Gastrocnemius medialis (tissue), 4 donors: ENCODE data around the gene C10orf90. TPM values are rescaled to one million over a fixed set of nuclear protein-coding genes. Genes with fewer than 3 reads are reported as not detected.

ENCODE experiments used
- ATAC-seq, 2 donors: fragments of 150-250 bp; one replicate each; pipeline ENCODE4 v1.9.1; 2016
- DNase-seq, 2 donors: peaks; one replicate each; pipeline ENCODE4 v3.0.0-alpha.2; 2019
- H3K27ac ChIP-seq, 4 donors: fragments of 200-600 bp; sonication (generic); 1 replicate in 1 of 4; 2 replicates in 3 of 4; pipeline ENCODE4 v1.5.1; 2016 to 2018; ENCODE audit warnings: mild to moderate bottlenecking in 2 of 4, moderate library complexity in 1 of 4
- H3K27me3 ChIP-seq, 3 donors: fragments of 200-600 bp; sonication (generic) in 2 of 3; 1 replicate in 1 of 3; 2 replicates in 2 of 3; pipeline versions ENCODE4 v1.5.1 to v1.6.0; 2016 to 2019; ENCODE audit warnings: mild to moderate bottlenecking in 1 of 3, moderate library complexity in 1 of 3
- H3K36me3 ChIP-seq, 2 donors: fragments of 200-600 bp; sonication (generic) in 1 of 2; one replicate each; pipeline ENCODE4 v1.5.1; 2017 to 2018
- H3K4me1 ChIP-seq, 2 donors: fragments of 200-600 bp; sonication (generic) in 1 of 2; one replicate each; pipeline ENCODE4 v1.5.1; 2016 to 2017; ENCODE audit warnings: mild to moderate bottlenecking in 2 of 2
- H3K4me3 ChIP-seq, 4 donors: fragments of 200-600 bp; sonication (generic) in 3 of 4; 1 replicate in 1 of 4; 2 replicates in 3 of 4; pipeline ENCODE4 v1.5.1; 2016 to 2019; ENCODE audit warnings: mild to moderate bottlenecking in 2 of 4
- H3K9me3 ChIP-seq, 3 donors: fragments of 200-600 bp; sonication (generic) in 2 of 3; 1 replicate in 1 of 3; 2 replicates in 2 of 3; pipeline ENCODE4 v1.5.1; 2016 to 2019
- POLR2A ChIP-seq, 2 donors: fragments of 450-650 bp; IDR thresholded peaks; one replicate each; pipeline ENCODE4 v1.6.1; 2017; ENCODE audit warnings: antibody characterized with exemption in 2 of 2, mild to moderate bottlenecking in 2 of 2, moderate library complexity in 2 of 2
- in situ Hi-C, 4 donors: fragments of 200-750 bp; cut with MboI; loops; one replicate each; pipeline versions ENCODE4 v1.15.0 to v1.8.0; 2017; ENCODE audit warnings: low sequenced_read_pairs in 4 of 4
- intact Hi-C: fragments of 100-400 bp; cut with DNase I; formaldehyde crosslinking; loops from one replicate; pipeline ENCODE4 v1.15.1; 2023; ENCODE audit warnings: low total_unique reads
- total RNA-seq, 4 donors: library from RNA; depleted of rRNA; stranded (reverse); fragments of >200 nt; gene quantifications; one replicate each; pipeline versions ENCODE4 v1.1.0 to v1.2.3, GENCODE V29; 2016
- TF ChIP-seq, protein P1 (sequence below), 5 experiments: fragments of 450-650 bp in 3 of 5; fragments of 200-600 bp in 2 of 5; sonication (generic) in 2 of 5; IDR thresholded peaks in 4 of 5; conservative IDR thresholded peaks in 1 of 5; 1 replicate in 4 of 5; 2 replicates in 1 of 5; pipeline ENCODE4 v1.5.1; 2016 to 2019; ENCODE audit warnings: antibody characterized with exemption in 5 of 5, mild to moderate bottlenecking in 3 of 5, moderate library complexity in 3 of 5

C10orf90 gene
- total RNA-seq, 4 donors from 2014 or later: not detected

DNA sequence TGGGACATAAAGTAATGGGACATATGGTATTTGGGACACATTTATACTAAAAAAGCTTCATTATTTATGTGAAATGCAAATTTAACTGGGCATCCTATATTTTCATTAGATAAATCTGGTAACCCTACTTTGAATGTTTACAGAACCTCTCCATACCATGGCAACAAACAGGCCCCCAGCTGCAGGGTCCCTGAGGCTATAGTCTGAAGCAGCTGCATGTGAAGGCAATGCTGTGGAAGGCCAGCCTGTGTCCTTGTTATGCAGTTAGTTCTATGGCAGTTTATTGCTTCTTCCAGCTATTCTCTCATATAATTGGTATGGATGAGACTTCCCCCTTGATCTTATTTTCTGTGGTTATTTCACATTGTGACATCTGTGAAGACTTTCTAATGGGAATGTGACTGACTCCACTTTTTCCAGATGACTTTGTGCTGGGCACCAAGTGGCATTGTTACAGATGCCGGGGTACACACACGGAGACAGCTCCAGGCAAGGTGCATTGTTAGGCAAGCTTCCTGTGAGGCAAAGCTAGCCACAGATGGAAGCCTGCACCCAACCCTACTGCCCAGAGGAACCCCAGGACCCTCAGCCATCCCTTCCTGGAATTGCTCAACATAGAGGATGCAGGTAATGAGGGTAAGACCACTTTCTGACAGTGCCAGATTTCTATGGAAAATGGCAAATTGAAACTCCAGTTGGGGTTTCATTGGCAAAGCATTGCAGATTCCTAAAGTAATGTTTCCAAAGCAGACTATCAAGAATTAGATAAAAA is 232.7 kb downstream of the C10orf90 start:
- DNase-seq (no peak), ATAC-seq (no peak)
- Histone ChIP-seq H3K4me3 (no peak overlapping the region), H3K9me3 (no peaks in the 10 kb centered on the region), H3K27me3 (no peaks in the 10 kb centered on the region), H3K4me1 (no peaks in the 10 kb centered on the region), H3K36me3 (no peaks in the 10 kb centered on the region), H3K27ac (no peak overlapping the region)
- intact Hi-C loops (no loop called here), in situ Hi-C loops (no loop called here)
- TF ChIP-seq POLR2A (IDR thresholded peaks at IDR 0.05): no peak
- TF ChIP-seq, protein P1, sequence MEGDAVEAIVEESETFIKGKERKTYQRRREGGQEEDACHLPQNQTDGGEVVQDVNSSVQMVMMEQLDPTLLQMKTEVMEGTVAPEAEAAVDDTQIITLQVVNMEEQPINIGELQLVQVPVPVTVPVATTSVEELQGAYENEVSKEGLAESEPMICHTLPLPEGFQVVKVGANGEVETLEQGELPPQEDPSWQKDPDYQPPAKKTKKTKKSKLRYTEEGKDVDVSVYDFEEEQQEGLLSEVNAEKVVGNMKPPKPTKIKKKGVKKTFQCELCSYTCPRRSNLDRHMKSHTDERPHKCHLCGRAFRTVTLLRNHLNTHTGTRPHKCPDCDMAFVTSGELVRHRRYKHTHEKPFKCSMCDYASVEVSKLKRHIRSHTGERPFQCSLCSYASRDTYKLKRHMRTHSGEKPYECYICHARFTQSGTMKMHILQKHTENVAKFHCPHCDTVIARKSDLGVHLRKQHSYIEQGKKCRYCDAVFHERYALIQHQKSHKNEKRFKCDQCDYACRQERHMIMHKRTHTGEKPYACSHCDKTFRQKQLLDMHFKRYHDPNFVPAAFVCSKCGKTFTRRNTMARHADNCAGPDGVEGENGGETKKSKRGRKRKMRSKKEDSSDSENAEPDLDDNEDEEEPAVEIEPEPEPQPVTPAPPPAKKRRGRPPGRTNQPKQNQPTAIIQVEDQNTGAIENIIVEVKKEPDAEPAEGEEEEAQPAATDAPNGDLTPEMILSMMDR (IDR thresholded peaks at IDR 0.05 in 4 of 5, conservative IDR thresholded peaks at IDR 0.05 in 1 of 5): no peak

DNA sequence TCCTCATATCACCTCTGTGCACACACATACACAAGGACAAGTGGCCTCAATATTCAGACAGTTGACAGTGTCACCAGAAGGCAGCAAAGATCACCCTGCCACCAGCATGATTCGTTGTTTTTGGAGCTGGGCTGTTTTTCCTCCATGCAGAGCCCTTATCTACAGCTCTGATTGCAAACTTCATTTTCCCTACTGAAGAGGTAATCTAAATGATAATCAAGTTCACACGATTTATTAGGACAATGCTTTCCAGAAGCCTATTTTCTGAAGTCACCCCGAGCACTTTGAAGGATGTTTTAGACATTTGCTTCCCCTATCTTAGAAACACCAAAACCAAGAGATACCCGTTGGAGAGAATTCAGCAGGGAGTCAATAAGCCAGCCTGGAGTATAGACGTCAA is 236.3 kb downstream of the C10orf90 start:
- TF ChIP-seq, protein P1 (IDR thresholded peaks at IDR 0.05 in 4 of 5, conservative IDR thresholded peaks at IDR 0.05 in 1 of 5): no peak
- no peak for TF ChIP-seq POLR2A (IDR thresholded peaks at IDR 0.05)
- Histone ChIP-seq H3K27me3 (no peaks in the 10 kb centered on the region), H3K36me3 (no peaks in the 10 kb centered on the region), H3K9me3 (no peaks in the 10 kb centered on the region), H3K27ac (no peak overlapping the region), H3K4me1 (no peaks in the 10 kb centered on the region), H3K4me3 (no peak overlapping the region)
- in situ Hi-C loops: no loop called here
- DNase-seq (no peak), ATAC-seq (no peak)
- intact Hi-C loops: no loop called here

DNA sequence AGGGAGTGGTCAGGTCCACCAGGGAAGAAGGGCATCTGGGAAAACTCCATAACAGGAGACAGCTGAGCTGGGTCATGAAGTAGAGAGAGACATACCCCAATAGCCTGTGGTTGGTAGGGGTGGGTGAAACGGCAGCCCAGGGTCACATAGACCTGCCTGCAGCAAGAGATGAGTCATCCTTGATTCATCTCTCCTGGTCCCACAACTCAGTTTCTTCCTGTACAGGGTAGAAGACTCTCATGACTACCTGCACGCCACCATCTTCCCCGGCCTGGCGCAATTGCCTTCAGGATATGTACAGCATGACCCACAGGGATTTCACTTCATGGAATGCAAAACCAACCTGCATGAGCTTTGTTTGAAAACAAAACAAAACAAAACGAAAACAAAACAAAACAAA is 237.1 kb downstream of the C10orf90 start:
- ATAC-seq: no peak
- TF ChIP-seq POLR2A (IDR thresholded peaks at IDR 0.05): no peak
- TF ChIP-seq, protein P1 (IDR thresholded peaks at IDR 0.05 in 4 of 5, conservative IDR thresholded peaks at IDR 0.05 in 1 of 5): no peak
- no peak for DNase-seq
- no peaks in the 10 kb centered on the region for H3K4me1 ChIP-seq
- no peaks in the 10 kb centered on the region for H3K9me3 ChIP-seq
- H3K4me3 ChIP-seq: no peak overlapping the region
- intact Hi-C loops (no loop called here), in situ Hi-C loops (no loop called here)
- H3K27me3 ChIP-seq: no peaks in the 10 kb centered on the region
- no peak overlapping the region for H3K27ac ChIP-seq
- no peaks in the 10 kb centered on the region for H3K36me3 ChIP-seq

DNA sequence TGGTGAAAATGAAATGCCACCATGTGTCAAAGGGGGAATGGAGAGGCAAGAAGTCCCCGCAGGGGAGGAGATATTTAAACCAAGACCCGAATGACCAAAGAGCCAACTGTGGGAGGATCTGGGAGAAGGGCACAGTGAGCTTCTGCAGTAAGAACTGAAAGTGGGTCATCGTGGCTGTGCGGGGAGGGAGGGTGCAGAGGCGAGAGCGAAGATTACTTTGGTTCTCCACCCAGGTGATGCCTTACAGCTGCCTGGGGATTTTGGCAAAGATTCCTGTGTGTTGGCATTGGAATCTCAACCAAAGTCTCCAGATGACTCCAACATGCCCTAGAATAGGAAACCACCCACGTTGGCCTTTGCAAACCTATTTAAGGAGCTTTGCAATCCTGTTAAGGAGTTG is 238.0 kb downstream of the C10orf90 start:
- TF ChIP-seq POLR2A (IDR thresholded peaks at IDR 0.05): no peak
- TF ChIP-seq, protein P1 (IDR thresholded peaks at IDR 0.05 in 4 of 5, conservative IDR thresholded peaks at IDR 0.05 in 1 of 5): no peak
- DNase-seq (no peak), ATAC-seq (no peak)
- in situ Hi-C loops: no loop called here
- intact Hi-C loops: no loop called here
- Histone ChIP-seq H3K4me3 (no peak overlapping the region), H3K27me3 (no peaks in the 10 kb centered on the region), H3K36me3 (no peaks in the 10 kb centered on the region), H3K27ac (no peak overlapping the region), H3K9me3 (no peaks in the 10 kb centered on the region), H3K4me1 (no peaks in the 10 kb centered on the region)

DNA sequence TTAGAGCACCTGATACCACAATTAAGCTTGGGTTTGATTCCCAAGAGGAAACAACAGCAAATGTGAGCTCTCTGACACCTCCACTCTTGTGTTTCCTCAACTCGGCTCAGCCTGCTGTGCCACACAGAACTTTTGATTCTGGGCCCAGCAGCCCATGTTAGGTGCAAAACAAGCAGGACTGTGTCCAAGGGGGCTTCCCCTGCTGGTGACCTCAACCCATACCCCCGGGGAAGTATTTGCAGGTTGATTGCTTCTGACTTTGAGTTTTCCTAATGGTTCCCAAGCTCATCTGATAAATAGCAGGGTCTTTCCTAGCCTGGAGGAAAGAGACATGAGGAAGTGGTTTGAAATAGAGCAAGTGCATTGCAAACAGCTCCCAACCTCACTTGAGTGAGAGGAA is 238.7 kb downstream of the C10orf90 start:
- Histone ChIP-seq H3K9me3 (no peaks in the 10 kb centered on the region), H3K4me1 (no peaks in the 10 kb centered on the region), H3K36me3 (no peaks in the 10 kb centered on the region), H3K27me3 (no peaks in the 10 kb centered on the region), H3K4me3 (no peak overlapping the region), H3K27ac (no peak overlapping the region)
- TF ChIP-seq POLR2A (IDR thresholded peaks at IDR 0.05): no peak
- TF ChIP-seq, protein P1 (IDR thresholded peaks at IDR 0.05 in 4 of 5, conservative IDR thresholded peaks at IDR 0.05 in 1 of 5): no peak
- ATAC-seq (no peak), DNase-seq (no peak)
- intact Hi-C loops: no loop called here
- in situ Hi-C loops: no loop called here
